B cell (primary cell): ENCODE measurements around the gene SLC16A9. TPM values are rescaled to one million over a fixed set of nuclear protein-coding genes. Genes with fewer than 3 reads are reported as not detected.

ENCODE experiments used
- ATAC-seq: fragments of 200-7000 bp; cut with Tn5 transposase; one replicate; pipeline ENCODE4 v1.10.0; 2021; ENCODE audit warnings: low read depth, mild to moderate bottlenecking, moderate number of reproducible peaks, moderate library complexity
- CTCF ChIA-PET: fragments of 350-600 bp; sonication (Branson Sonifier 250); formaldehyde crosslinking; loops from one replicate; lab custom pipeline; 2021; ENCODE audit warnings: antibody characterized with exemption, inconsistent platforms; lab: Charles Lee
- POLR2A ChIA-PET: fragments of 350-600 bp; sonication (Branson Sonifier 250); formaldehyde crosslinking; loops from one replicate; lab custom pipeline; 2021; ENCODE audit warnings: antibody characterized with exemption; lab: Charles Lee
- DNase-seq: peaks from one replicate; pipeline ENCODE4 v3.0.0; 2013
- H2AFZ ChIP-seq: 2 replicates; pipeline ENCODE4 v1.6.1; 2012; ENCODE audit warnings: mild to moderate bottlenecking, low read depth, low read length; ENCODE audit not compliant: insufficient read depth, poor library complexity, severe bottlenecking
- H3K27ac ChIP-seq, 2 donors: 1 replicate in 1 of 2; 2 replicates in 1 of 2; pipeline ENCODE4 v1.5.1; 2012 to 2013; ENCODE audit warnings: low read length in 2 of 2, mild to moderate bottlenecking in 2 of 2, moderate library complexity in 1 of 2
- H3K27me3 ChIP-seq, 4 experiments: fragments of 200-600 bp in 1 of 4; sonication (generic) in 1 of 4; replicated peaks in 1 of 4; 1 replicate in 2 of 4; 2 replicates in 2 of 4; pipeline versions ENCODE4 v1.6.1 to v1.7.0; 2013 to 2016; ENCODE audit warnings: low read length in 3 of 4, mild to moderate bottlenecking in 2 of 4, mixed read lengths in 1 of 4, moderate library complexity in 1 of 4; ENCODE audit not compliant: insufficient read depth in 4 of 4, control insufficient read depth in 3 of 4; ENCODE audit errors: control extremely low read depth in 1 of 4
- H3K36me3 ChIP-seq, 2 experiments: replicated peaks in 1 of 2; 1 replicate in 1 of 2; 2 replicates in 1 of 2; pipeline versions ENCODE4 v1.6.1 to v1.7.1; 2013; ENCODE audit warnings: low read length in 1 of 2; ENCODE audit not compliant: insufficient read depth in 2 of 2, control insufficient read depth in 1 of 2; ENCODE audit errors: control extremely low read depth in 1 of 2, extremely low read depth in 1 of 2
- H3K4me1 ChIP-seq, 2 donors: fragments of 200-600 bp in 1 of 2; sonication (generic) in 1 of 2; 1 replicate in 1 of 2; 2 replicates in 1 of 2; pipeline versions ENCODE4 v1.5.1 to v1.6.1; 2013 to 2017; ENCODE audit warnings: low read length in 2 of 2; ENCODE audit not compliant: control insufficient read depth in 2 of 2, insufficient read depth in 2 of 2
- H3K4me2 ChIP-seq: replicated peaks from 2 replicates; pipeline ENCODE3; 2012; ENCODE audit warnings: mild to moderate bottlenecking, low read depth, low read length; ENCODE audit not compliant: poor library complexity, severe bottlenecking
- H3K4me3 ChIP-seq, 5 experiments: fragments of 200-600 bp in 1 of 5; sonication (generic) in 1 of 5; 1 replicate in 3 of 5; 2 replicates in 2 of 5; pipeline versions ENCODE4 v1.5.1 to v1.7.0; 2011 to 2016; ENCODE audit warnings: low read length in 4 of 5, mild to moderate bottlenecking in 4 of 5, low read depth in 2 of 5, control low read depth in 1 of 5, moderate library complexity in 1 of 5; ENCODE audit not compliant: insufficient read depth in 1 of 5; ENCODE audit errors: control extremely low read depth in 1 of 5, extremely low read depth in 1 of 5
- H3K79me2 ChIP-seq: fragments of 200-600 bp; sonication (generic); one replicate; pipeline ENCODE4 v1.6.0; 2016; ENCODE audit warnings: low read length; ENCODE audit not compliant: control insufficient read depth, insufficient read depth
- H3K9ac ChIP-seq: fragments of 200-600 bp; sonication (generic); 2 replicates; pipeline ENCODE4 v1.6.1; 2017; ENCODE audit warnings: mild to moderate bottlenecking, low read length, moderate library complexity
- H3K9me3 ChIP-seq, 3 donors: one replicate each; pipeline versions ENCODE4 v1.6.1 to v1.7.1; 2013; ENCODE audit warnings: low read length in 2 of 3; ENCODE audit not compliant: control insufficient read depth in 2 of 3, insufficient read depth in 1 of 3; ENCODE audit errors: control extremely low read depth in 1 of 3
- H4K20me1 ChIP-seq: 2 replicates; pipeline ENCODE4 v1.6.0; 2012; ENCODE audit warnings: mild to moderate bottlenecking, low read length; ENCODE audit not compliant: insufficient read depth, control insufficient read depth, poor library complexity, severe bottlenecking
- H3K27ac Mint-ChIP-seq: one replicate; pipeline ENCODE4 v1.8.0; 2021; ENCODE audit warnings: mixed read lengths
- H3K27me3 Mint-ChIP-seq: one replicate; pipeline ENCODE4 v1.8.0; 2021; ENCODE audit warnings: mixed read lengths
- H3K4me1 Mint-ChIP-seq: one replicate; pipeline ENCODE4 v1.8.0; 2021; ENCODE audit warnings: mixed read lengths
- H3K4me3 Mint-ChIP-seq: one replicate; pipeline ENCODE4 v1.8.0; 2021; ENCODE audit warnings: mixed read lengths
- H3K9me3 Mint-ChIP-seq: one replicate; pipeline ENCODE4 v1.8.0; 2022; ENCODE audit warnings: mixed read lengths; ENCODE audit not compliant: insufficient read depth
- CTCF ChIP-seq: fragments of 200-600 bp; IDR thresholded peaks from one replicate; pipeline ENCODE4 v1.8.0; 2022; ENCODE audit warnings: antibody characterized with exemption, mild to moderate bottlenecking
- EZH2 ChIP-seq: IDR thresholded peaks from 2 replicates; pipeline ENCODE4 v1.6.1; 2012; ENCODE audit warnings: borderline replicate concordance, low read depth, mild to moderate bottlenecking, moderate library complexity, low read length; ENCODE audit not compliant: insufficient read depth, poor library complexity, severe bottlenecking
- WGBS: methylation state at CpG from one replicate; pipeline ENCODE4 v1.1.5; 2013; ENCODE audit warnings: missing lambda C conversion rate; ENCODE audit not compliant: insufficient coverage; 5-methylcytosine and 5-hydroxymethylcytosine counted together
- intact Hi-C: fragments of 100-400 bp; cut with micrococcal nuclease; formaldehyde crosslinking; loops from one replicate; pipeline ENCODE4 v1.10.0; 2022
- polyA plus RNA-seq: library from polyadenylated mRNA; depleted of rRNA; stranded (reverse); fragments of >200 nt; gene quantifications from 2 replicates; pipeline ENCODE4 v1.2.3, GENCODE V29; 2012
- total RNA-seq, 2 donors: library from RNA; stranded (reverse); fragments of 120-200 nt in 1 of 2; gene quantifications; 1 replicate in 1 of 2; 2 replicates in 1 of 2; pipeline versions ENCODE4 v1.2.3 to v1.2.4, GENCODE V29; 2013 to 2022

The SLC16A9 gene
- total and polyA plus RNA-seq, 2 donors (not counting 1 experiment from before 2014, with no cell fraction given), result 0.04 TPM; not detected in 1

- H3K79me2 ChIP-seq, result no peaks in the 10 kb centered on the region
- H3K4me3 Mint-ChIP-seq, result no peak overlapping the region
- H3K9me3 ChIP-seq, result no peaks in the 10 kb centered on the region
Observed at GRCh38 chr10:59672150-59672875, 37.3 kb downstream of the SLC16A9 start.

More at GRCh38 chr10:59672150-59672875, 37.3 kb downstream of the SLC16A9 start:
- peak overlapping the region; percentile 4 for H3K4me2 ChIP-seq
- H3K9ac ChIP-seq, result no peak overlapping the region
- Mint-ChIP-seq H3K27me3 (no peaks in the 10 kb centered on the region), H3K27ac (no peak overlapping the region), H3K9me3 (no peaks in the 10 kb centered on the region), H3K4me1 (peaks cover 30% of the 10 kb centered on the region)
- H3K27ac ChIP-seq, result no peak overlapping the region
- DNase-seq (peak; percentile 13), ATAC-seq (peak; percentile 31)
- no peaks in the 10 kb centered on the region for H4K20me1 ChIP-seq
- H3K4me3 ChIP-seq, result no peak overlapping the region
- H3K27me3 ChIP-seq, result no peaks in the 10 kb centered on the region
- ChIA-PET POLR2A (no interaction called here), CTCF (no interaction called here)
- 57% methylated on average over 1 of the region's 2 CpGs for WGBS
- H2AFZ ChIP-seq, result no peak overlapping the region
- intact Hi-C loops, result no loop called here
- H3K36me3 ChIP-seq, result no peaks in the 10 kb centered on the region
- H3K4me1 ChIP-seq, result peaks cover 17 to 21% of the 10 kb centered on the region in 2 donors
- TF ChIP-seq EZH2 (no peak), CTCF (no peak)
